Esophagus muscularis mucosa (tissue), 4 donors: ENCODE data around the gene LRP3. TPM values are rescaled to one million over a fixed set of nuclear protein-coding genes. Genes with fewer than 3 reads are reported as not detected.

ENCODE experiments used
- DNase-seq: peaks from one replicate; pipeline ENCODE4 v3.0.0-alpha.2; 2017; ENCODE audit errors: extremely low spot score
- H3K27ac ChIP-seq, 4 donors: fragments of 200-600 bp; sonication (generic); replicated peaks in 1 of 4; 1 replicate in 3 of 4; 2 replicates in 1 of 4; pipeline ENCODE4 v1.5.1; 2016 to 2019; ENCODE audit warnings: mild to moderate bottlenecking in 1 of 4
- H3K27me3 ChIP-seq, 4 donors: fragments of 200-600 bp; sonication (generic); one replicate each; pipeline versions ENCODE4 v1.5.1 to v1.6.0; 2016 to 2019
- H3K36me3 ChIP-seq, 4 donors: fragments of 200-600 bp; sonication (generic); one replicate each; pipeline ENCODE4 v1.5.1; 2016 to 2019
- H3K4me1 ChIP-seq, 4 donors: fragments of 200-600 bp; sonication (generic); one replicate each; pipeline ENCODE4 v1.5.1; 2016 to 2019
- H3K4me3 ChIP-seq, 4 donors: fragments of 200-600 bp; sonication (generic); 1 replicate in 2 of 4; 2 replicates in 2 of 4; pipeline ENCODE4 v1.5.1; 2016 to 2019; ENCODE audit warnings: mild to moderate bottlenecking in 4 of 4, moderate library complexity in 1 of 4
- H3K9me3 ChIP-seq, 4 donors: fragments of 200-600 bp; sonication (generic); 1 replicate in 3 of 4; 2 replicates in 1 of 4; pipeline ENCODE4 v1.5.1; 2016 to 2019
- EP300 ChIP-seq: sonication (generic); formaldehyde crosslinking; IDR thresholded peaks from one replicate; pipeline ENCODE4 v1.6.1; 2017; ENCODE audit warnings: antibody characterized with exemption
- POLR2A ChIP-seq: fragments of 450-650 bp; IDR thresholded peaks from one replicate; pipeline ENCODE4 v1.6.1; 2017; ENCODE audit warnings: antibody characterized with exemption, moderate library complexity, mild to moderate bottlenecking, low read depth
- POLR2AphosphoS5 ChIP-seq, 2 donors: sonication (generic); formaldehyde crosslinking; IDR thresholded peaks; one replicate each; pipeline ENCODE4 v1.6.1; 2017; ENCODE audit warnings: antibody characterized with exemption in 2 of 2
- WGBS: methylation state at CpG from one replicate; pipeline ENCODE4 v1.1.5; 2018; 5-methylcytosine and 5-hydroxymethylcytosine counted together
- intact Hi-C: fragments of 100-400 bp; cut with DNase I; formaldehyde crosslinking; loops from one replicate; pipeline ENCODE4 v1.15.1; 2023
- total RNA-seq, 4 donors: library from RNA; depleted of rRNA; stranded (reverse); fragments of >200 nt; gene quantifications; one replicate each; pipeline versions ENCODE4 v1.1.0 to v1.2.1, GENCODE V29; 2016
- TF ChIP-seq, protein P1 (sequence below), 3 experiments: fragments of 200-600 bp in 2 of 3; fragments of 450-650 bp in 1 of 3; sonication (generic) in 2 of 3; IDR thresholded peaks; one replicate each; pipeline ENCODE4 v1.5.1; 2017 to 2019; ENCODE audit warnings: antibody characterized with exemption in 3 of 3, mild to moderate bottlenecking in 2 of 3, moderate library complexity in 1 of 3

The LRP3 gene
- total RNA-seq, 4 donors from 2014 or later: 34.5 to 76.7 (median 62.6) TPM

DNA sequence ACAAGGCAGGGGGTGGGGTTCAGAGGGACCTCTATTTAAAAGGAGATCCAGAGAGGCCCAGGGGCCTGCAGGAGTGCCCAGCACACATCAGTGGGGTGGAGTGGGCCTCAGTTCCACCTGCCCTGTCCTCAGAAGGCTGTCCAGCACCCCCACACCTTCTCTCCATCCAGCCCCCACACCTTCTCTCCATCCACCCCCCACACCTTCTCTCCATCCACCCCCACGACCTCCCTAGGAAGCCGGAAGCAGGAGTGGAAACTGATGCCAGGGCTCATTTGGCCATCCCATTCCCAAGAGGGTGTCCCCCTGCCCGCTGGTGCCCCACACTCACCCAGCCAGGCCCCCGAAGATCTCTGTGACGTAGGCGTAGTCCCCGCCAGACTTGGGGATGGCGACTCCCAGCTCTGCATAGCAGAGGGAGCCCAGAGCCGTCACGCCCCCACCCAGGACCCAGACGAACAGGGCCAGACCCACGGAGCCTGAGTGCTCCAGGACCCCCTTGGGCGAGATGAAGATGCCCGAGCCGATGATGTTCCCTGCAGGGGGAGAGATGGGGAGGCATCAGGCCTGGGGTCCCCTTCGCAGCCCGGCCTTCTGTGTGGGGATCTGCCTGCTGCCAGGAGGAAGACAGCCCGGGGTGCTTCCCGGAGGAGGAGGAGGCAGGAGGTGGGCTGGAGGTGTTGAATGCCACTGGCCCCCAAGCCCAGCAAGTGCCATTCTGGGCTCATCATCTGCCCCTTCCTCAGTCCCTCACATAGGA is 21.5 kb downstream of the LRP3 start:
- H3K36me3 ChIP-seq: no peaks in the 10 kb centered on the region
- no peak for DNase-seq
- H3K4me1 ChIP-seq: no peaks in the 10 kb centered on the region
- TF ChIP-seq POLR2A (no peak), POLR2AphosphoS5 (IDR thresholded peaks at IDR 0.05) (no peak), EP300 (no peak)
- TF ChIP-seq, protein P1, sequence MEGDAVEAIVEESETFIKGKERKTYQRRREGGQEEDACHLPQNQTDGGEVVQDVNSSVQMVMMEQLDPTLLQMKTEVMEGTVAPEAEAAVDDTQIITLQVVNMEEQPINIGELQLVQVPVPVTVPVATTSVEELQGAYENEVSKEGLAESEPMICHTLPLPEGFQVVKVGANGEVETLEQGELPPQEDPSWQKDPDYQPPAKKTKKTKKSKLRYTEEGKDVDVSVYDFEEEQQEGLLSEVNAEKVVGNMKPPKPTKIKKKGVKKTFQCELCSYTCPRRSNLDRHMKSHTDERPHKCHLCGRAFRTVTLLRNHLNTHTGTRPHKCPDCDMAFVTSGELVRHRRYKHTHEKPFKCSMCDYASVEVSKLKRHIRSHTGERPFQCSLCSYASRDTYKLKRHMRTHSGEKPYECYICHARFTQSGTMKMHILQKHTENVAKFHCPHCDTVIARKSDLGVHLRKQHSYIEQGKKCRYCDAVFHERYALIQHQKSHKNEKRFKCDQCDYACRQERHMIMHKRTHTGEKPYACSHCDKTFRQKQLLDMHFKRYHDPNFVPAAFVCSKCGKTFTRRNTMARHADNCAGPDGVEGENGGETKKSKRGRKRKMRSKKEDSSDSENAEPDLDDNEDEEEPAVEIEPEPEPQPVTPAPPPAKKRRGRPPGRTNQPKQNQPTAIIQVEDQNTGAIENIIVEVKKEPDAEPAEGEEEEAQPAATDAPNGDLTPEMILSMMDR (IDR thresholded peaks at IDR 0.05): no peak
- 89% methylated on average over 10 of the region's 19 CpGs for WGBS
- H3K27me3 ChIP-seq: peaks cover 0 to 38% (median 0%) of the 10 kb centered on the region in 4 donors
- no peak overlapping the region for H3K4me3 ChIP-seq
- no peaks in the 10 kb centered on the region for H3K9me3 ChIP-seq
- intact Hi-C loops: no loop called here
- H3K27ac ChIP-seq: no peak overlapping the region

DNA sequence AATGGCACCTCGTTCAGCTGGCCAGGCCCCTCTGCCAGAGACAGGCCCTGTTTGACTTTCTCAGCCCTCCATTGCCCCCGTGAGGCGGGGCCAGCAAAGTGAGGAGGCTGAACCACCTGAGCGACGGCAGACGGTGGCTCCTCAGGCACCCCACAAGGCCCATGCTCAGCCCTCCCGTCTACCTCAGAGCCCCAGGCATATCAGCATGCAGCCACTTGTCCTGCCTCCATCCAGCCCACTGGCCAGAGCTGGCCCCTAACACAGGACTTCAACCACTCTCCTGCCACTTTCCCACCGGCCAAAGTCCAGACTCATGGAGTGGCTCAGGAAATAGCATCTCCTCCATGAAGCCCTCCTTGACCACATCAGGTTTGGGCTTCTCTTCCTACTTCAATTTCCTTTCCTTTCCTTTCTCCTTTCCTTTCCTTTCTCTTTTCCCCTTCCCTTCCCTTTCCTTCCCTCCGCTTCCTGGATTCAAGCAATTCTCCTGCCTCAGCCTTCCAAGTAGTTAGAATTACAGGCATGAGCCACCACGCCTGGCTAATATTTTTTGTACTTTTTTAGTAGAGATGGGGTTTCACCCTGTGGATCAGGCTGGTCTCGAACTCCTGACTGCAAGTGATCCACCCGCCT is 22.2 kb downstream of the LRP3 start:
- WGBS: 83% methylated on average over 11 of the region's 12 CpGs
- no peaks in the 10 kb centered on the region for H3K36me3 ChIP-seq
- intact Hi-C loops: no loop called here
- H3K4me3 ChIP-seq: no peak overlapping the region
- H3K27me3 ChIP-seq: peaks cover 0 to 42% (median 0%) of the 10 kb centered on the region in 4 donors
- H3K9me3 ChIP-seq: no peaks in the 10 kb centered on the region
- no peak for TF ChIP-seq POLR2A
- TF ChIP-seq POLR2AphosphoS5 (IDR thresholded peaks at IDR 0.05): no peak
- TF ChIP-seq, protein P1 (IDR thresholded peaks at IDR 0.05): no peak
- TF ChIP-seq EP300: no peak
- no peak overlapping the region for H3K27ac ChIP-seq
- no peak for DNase-seq
- H3K4me1 ChIP-seq: no peaks in the 10 kb centered on the region

DNA sequence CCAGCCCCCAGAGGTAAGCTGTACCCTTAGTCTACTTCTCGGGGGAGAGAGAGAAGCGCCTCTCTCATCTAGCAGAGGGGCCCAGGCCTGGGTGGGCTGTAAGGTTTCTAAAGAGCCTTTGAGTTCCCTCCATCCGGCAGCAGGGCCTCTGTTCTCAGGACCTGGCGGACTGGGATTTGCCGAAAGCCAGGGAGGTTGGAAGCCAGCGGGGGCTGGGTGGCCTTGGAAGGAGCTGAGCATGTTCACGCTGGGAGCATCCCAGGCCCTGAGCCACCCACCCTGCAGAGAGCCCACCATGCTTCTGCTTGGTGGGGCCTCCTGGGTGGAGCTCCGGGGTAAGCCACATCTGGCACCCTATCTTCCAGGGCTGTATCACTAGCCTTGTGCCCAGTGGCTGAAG is 23.8 kb downstream of the LRP3 start:
- no peak for DNase-seq
- intact Hi-C loops: no loop called here
- H3K9me3 ChIP-seq: no peaks in the 10 kb centered on the region
- H3K4me1 ChIP-seq: no peaks in the 10 kb centered on the region
- no peak for TF ChIP-seq POLR2A
- TF ChIP-seq, protein P1 (IDR thresholded peaks at IDR 0.05): no peak
- TF ChIP-seq POLR2AphosphoS5 (IDR thresholded peaks at IDR 0.05): no peak
- TF ChIP-seq EP300: no peak
- H3K4me3 ChIP-seq: no peak overlapping the region
- H3K27ac ChIP-seq: no peak overlapping the region
- H3K36me3 ChIP-seq: no peaks in the 10 kb centered on the region
- peaks cover 0 to 56% (median 0%) of the 10 kb centered on the region in 4 donors for H3K27me3 ChIP-seq
- 75% methylated on average over 8 of the region's 8 CpGs for WGBS

DNA sequence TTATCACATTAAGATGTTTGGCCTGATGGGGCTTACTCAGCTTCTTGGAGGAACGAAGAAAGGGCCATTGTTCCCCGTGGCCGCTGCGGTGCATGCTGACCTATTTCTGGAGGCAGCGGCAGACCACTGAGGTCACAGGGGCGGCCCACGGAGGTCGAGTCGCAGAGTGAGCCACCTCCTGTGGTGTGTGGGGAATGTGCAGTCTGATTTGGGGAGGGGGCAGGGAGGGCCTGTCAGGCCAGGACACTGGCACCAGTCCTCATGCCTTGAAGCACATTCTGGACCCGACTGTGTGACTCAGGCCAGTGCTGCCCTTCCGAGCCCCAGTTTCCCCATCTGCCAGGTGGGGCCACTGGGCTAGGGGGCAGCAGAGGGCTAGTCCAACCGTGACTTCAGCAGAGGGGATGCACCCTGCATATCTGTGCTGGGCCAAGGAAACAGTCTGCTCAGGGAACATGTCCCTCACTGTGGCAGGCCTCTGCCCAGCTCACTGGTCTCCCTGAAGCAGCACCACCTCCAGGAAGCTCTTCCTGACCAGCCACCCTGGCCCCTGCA is 25.2 kb downstream of the LRP3 start:
- H3K27me3 ChIP-seq: peaks cover 0 to 70% (median 5%) of the 10 kb centered on the region in 4 donors
- no peaks in the 10 kb centered on the region for H3K4me1 ChIP-seq
- TF ChIP-seq, protein P1 (IDR thresholded peaks at IDR 0.05): no peak
- TF ChIP-seq POLR2AphosphoS5 (IDR thresholded peaks at IDR 0.05) (no peak), EP300 (no peak), POLR2A (no peak)
- no peaks in the 10 kb centered on the region for H3K36me3 ChIP-seq
- intact Hi-C loops: no loop called here
- no CpG with 5 or more reads among the region's 12 CpGs for WGBS
- H3K4me3 ChIP-seq: no peak overlapping the region
- H3K9me3 ChIP-seq: no peaks in the 10 kb centered on the region
- H3K27ac ChIP-seq: no peak overlapping the region
- DNase-seq: no peak
